Measurements from ENCODE around the gene CYB561. TPM values are rescaled to one million over a fixed set of nuclear protein-coding genes. Genes with fewer than 3 reads are reported as not detected.

The CYB561 gene
- total and polyA plus RNA-seq, 2 experiments from 2014 or later: 13.7 to 30.9 TPM

DNA sequence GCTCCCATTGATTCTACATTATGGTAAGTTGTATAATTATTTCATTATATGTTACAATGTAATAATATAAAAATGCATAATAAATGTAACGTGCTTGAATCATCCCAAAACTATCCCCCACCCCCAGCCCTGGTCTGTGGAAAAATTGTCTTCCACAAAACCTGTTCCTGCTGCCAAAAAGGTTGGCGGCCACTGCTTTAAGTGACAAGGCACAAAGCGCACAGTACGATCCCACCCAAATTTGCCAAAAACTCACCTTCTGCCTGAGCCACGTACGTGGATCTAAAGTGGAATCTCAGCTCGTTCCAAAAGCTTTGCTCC is 14.5 kb downstream of the CYB561 start:
- H3K4me3 Mint-ChIP-seq: no peak overlapping the region
- no peak overlapping the region for H3K27ac ChIP-seq (ENCODE audit: low read depth)
- H3K27ac Mint-ChIP-seq: no peak overlapping the region

More for the DNA sequence above, 14.5 kb downstream of the CYB561 start:
- no peak overlapping the region for H2AFZ ChIP-seq
- DNase-seq (ENCODE audit: low spot score) (no peak), ATAC-seq (no peak)
- H3F3A ChIP-seq (replicated peaks; ENCODE audit: low read depth): peaks cover 3% of the 10 kb centered on the region; the same call in 1 of the 2 replicates
- peaks cover 26% of the 10 kb centered on the region for H3K4me1 ChIP-seq (ENCODE audit: insufficient read depth)
- H3K79me2 ChIP-seq (replicated peaks; ENCODE audit: insufficient read depth): no peaks in the 10 kb centered on the region
- H3K4me3 ChIP-seq: no peak overlapping the region
- no peaks in the 10 kb centered on the region; the same call in 1 of the 2 replicates for H4K20me1 ChIP-seq (replicated peaks; ENCODE audit: insufficient read depth)
- peaks cover 31% of the 10 kb centered on the region for H3K4me1 Mint-ChIP-seq
- peaks cover 3% of the 10 kb centered on the region; the same call in 1 of the 3 replicates for H3K36me3 Mint-ChIP-seq (ENCODE audit: low read depth)
- no peaks in the 10 kb centered on the region for H3K9me3 Mint-ChIP-seq
- H3K9me2 ChIP-seq (ENCODE audit: insufficient read depth): no peaks in the 10 kb centered on the region
- H3K36me3 ChIP-seq (ENCODE audit: insufficient read depth): no peaks in the 10 kb centered on the region
- H3K27me3 ChIP-seq (ENCODE audit: insufficient read depth): no peaks in the 10 kb centered on the region
- H3K4me2 ChIP-seq: no peak overlapping the region
- TF ChIP-seq, protein P1, sequence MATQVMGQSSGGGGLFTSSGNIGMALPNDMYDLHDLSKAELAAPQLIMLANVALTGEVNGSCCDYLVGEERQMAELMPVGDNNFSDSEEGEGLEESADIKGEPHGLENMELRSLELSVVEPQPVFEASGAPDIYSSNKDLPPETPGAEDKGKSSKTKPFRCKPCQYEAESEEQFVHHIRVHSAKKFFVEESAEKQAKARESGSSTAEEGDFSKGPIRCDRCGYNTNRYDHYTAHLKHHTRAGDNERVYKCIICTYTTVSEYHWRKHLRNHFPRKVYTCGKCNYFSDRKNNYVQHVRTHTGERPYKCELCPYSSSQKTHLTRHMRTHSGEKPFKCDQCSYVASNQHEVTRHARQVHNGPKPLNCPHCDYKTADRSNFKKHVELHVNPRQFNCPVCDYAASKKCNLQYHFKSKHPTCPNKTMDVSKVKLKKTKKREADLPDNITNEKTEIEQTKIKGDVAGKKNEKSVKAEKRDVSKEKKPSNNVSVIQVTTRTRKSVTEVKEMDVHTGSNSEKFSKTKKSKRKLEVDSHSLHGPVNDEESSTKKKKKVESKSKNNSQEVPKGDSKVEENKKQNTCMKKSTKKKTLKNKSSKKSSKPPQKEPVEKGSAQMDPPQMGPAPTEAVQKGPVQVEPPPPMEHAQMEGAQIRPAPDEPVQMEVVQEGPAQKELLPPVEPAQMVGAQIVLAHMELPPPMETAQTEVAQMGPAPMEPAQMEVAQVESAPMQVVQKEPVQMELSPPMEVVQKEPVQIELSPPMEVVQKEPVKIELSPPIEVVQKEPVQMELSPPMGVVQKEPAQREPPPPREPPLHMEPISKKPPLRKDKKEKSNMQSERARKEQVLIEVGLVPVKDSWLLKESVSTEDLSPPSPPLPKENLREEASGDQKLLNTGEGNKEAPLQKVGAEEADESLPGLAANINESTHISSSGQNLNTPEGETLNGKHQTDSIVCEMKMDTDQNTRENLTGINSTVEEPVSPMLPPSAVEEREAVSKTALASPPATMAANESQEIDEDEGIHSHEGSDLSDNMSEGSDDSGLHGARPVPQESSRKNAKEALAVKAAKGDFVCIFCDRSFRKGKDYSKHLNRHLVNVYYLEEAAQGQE (IDR thresholded peaks at IDR 0.05; ENCODE audit: unreplicated experiment): no peak
- TF ChIP-seq, protein P2, sequence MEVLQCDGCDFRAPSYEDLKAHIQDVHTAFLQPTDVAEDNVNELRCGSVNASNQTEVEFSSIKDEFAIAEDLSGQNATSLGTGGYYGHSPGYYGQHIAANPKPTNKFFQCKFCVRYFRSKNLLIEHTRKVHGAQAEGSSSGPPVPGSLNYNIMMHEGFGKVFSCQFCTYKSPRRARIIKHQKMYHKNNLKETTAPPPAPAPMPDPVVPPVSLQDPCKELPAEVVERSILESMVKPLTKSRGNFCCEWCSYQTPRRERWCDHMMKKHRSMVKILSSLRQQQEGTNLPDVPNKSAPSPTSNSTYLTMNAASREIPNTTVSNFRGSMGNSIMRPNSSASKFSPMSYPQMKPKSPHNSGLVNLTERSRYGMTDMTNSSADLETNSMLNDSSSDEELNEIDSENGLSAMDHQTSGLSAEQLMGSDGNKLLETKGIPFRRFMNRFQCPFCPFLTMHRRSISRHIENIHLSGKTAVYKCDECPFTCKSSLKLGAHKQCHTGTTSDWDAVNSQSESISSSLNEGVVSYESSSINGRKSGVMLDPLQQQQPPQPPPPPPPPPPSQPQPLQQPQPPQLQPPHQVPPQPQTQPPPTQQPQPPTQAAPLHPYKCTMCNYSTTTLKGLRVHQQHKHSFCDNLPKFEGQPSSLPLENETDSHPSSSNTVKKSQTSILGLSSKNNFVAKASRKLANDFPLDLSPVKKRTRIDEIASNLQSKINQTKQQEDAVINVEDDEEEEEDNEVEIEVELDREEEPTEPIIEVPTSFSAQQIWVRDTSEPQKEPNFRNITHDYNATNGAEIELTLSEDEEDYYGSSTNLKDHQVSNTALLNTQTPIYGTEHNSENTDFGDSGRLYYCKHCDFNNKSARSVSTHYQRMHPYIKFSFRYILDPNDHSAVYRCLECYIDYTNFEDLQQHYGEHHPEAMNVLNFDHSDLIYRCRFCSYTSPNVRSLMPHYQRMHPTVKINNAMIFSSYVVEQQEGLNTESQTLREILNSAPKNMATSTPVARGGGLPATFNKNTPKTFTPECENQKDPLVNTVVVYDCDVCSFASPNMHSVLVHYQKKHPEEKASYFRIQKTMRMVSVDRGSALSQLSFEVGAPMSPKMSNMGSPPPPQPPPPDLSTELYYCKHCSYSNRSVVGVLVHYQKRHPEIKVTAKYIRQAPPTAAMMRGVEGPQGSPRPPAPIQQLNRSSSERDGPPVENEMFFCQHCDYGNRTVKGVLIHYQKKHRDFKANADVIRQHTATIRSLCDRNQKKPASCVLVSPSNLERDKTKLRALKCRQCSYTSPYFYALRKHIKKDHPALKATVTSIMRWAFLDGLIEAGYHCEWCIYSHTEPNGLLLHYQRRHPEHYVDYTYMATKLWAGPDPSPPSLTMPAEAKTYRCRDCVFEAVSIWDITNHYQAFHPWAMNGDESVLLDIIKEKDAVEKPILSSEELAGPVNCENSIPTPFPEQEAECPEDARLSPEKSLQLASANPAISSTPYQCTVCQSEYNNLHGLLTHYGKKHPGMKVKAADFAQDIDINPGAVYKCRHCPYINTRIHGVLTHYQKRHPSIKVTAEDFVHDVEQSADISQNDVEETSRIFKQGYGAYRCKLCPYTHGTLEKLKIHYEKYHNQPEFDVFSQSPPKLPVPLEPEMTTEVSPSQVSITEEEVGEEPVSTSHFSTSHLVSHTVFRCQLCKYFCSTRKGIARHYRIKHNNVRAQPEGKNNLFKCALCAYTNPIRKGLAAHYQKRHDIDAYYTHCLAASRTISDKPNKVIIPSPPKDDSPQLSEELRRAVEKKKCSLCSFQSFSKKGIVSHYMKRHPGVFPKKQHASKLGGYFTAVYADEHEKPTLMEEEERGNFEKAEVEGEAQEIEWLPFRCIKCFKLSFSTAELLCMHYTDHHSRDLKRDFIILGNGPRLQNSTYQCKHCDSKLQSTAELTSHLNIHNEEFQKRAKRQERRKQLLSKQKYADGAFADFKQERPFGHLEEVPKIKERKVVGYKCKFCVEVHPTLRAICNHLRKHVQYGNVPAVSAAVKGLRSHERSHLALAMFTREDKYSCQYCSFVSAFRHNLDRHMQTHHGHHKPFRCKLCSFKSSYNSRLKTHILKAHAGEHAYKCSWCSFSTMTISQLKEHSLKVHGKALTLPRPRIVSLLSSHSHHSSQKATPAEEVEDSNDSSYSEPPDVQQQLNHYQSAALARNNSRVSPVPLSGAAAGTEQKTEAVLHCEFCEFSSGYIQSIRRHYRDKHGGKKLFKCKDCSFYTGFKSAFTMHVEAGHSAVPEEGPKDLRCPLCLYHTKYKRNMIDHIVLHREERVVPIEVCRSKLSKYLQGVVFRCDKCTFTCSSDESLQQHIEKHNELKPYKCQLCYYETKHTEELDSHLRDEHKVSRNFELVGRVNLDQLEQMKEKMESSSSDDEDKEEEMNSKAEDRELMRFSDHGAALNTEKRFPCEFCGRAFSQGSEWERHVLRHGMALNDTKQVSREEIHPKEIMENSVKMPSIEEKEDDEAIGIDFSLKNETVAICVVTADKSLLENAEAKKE (CRISPR knock-in tag; IDR thresholded peaks at IDR 0.05): no peak
- TF ChIP-seq, protein P3, sequence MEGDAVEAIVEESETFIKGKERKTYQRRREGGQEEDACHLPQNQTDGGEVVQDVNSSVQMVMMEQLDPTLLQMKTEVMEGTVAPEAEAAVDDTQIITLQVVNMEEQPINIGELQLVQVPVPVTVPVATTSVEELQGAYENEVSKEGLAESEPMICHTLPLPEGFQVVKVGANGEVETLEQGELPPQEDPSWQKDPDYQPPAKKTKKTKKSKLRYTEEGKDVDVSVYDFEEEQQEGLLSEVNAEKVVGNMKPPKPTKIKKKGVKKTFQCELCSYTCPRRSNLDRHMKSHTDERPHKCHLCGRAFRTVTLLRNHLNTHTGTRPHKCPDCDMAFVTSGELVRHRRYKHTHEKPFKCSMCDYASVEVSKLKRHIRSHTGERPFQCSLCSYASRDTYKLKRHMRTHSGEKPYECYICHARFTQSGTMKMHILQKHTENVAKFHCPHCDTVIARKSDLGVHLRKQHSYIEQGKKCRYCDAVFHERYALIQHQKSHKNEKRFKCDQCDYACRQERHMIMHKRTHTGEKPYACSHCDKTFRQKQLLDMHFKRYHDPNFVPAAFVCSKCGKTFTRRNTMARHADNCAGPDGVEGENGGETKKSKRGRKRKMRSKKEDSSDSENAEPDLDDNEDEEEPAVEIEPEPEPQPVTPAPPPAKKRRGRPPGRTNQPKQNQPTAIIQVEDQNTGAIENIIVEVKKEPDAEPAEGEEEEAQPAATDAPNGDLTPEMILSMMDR (conservative IDR thresholded peaks at IDR 0.05; ENCODE audit: low read depth in 2 of 2): no peak
- no peak for TF ChIP-seq EZH2phosphoT487 (IDR thresholded peaks at IDR 0.05; ENCODE audit: unreplicated experiment)
- no peak for TF ChIP-seq CREB1 (CRISPR knock-in tag; IDR thresholded peaks at IDR 0.05; ENCODE audit: low read depth)
- no peak for TF ChIP-seq STAT1 (IDR thresholded peaks at IDR 0.05; ENCODE audit: unreplicated experiment)
- no peak for TF ChIP-seq JUNB (IDR thresholded peaks at IDR 0.05; ENCODE audit: unreplicated experiment)
- TF ChIP-seq, protein P4, sequence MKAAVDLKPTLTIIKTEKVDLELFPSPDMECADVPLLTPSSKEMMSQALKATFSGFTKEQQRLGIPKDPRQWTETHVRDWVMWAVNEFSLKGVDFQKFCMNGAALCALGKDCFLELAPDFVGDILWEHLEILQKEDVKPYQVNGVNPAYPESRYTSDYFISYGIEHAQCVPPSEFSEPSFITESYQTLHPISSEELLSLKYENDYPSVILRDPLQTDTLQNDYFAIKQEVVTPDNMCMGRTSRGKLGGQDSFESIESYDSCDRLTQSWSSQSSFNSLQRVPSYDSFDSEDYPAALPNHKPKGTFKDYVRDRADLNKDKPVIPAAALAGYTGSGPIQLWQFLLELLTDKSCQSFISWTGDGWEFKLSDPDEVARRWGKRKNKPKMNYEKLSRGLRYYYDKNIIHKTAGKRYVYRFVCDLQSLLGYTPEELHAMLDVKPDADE (IDR thresholded peaks at IDR 0.05): no peak
- TF ChIP-seq ZNF331 (CRISPR knock-in tag; IDR thresholded peaks at IDR 0.05; ENCODE audit: low read depth): no peak
- TF ChIP-seq EZH2 (IDR thresholded peaks at IDR 0.05; ENCODE audit: low read depth, unreplicated experiment): no peak
- TF ChIP-seq ZNF114 (CRISPR knock-in tag; IDR thresholded peaks at IDR 0.05): no peak
- TF ChIP-seq POLR2AphosphoS5 (IDR thresholded peaks at IDR 0.05; ENCODE audit: low read depth): no peak
- no peak for TF ChIP-seq NANOG (IDR thresholded peaks at IDR 0.05; ENCODE audit: borderline replicate concordance)
- H3K27me3 Mint-ChIP-seq (ENCODE audit: insufficient read depth, low read depth, poor library complexity): peaks cover 6% of the 10 kb centered on the region

Data from GM23338 (cell line).